GM13977 (cell line): ENCODE data around the gene TP53.

ENCODE experiments used
- DNase-seq: peaks from one replicate; pipeline ENCODE4 v3.0.0; 2012; ENCODE audit warnings: low spot score
- in situ Hi-C: fragments of 300-500 bp; cut with MboI; formaldehyde crosslinking; loops from one replicate; pipeline ENCODE4 v1.12.0; 2022; ENCODE audit warnings: low sequenced_read_pairs, low pct_unique_long_range_greater_than_20kb, mixed read lengths, inconsistent platforms; ENCODE audit not compliant: unreplicated experiment
- TF ChIP-seq, protein P1 (sequence below): IDR thresholded peaks from 2 replicates; pipeline ENCODE4 v1.5.1; 2012; ENCODE audit warnings: mild to moderate bottlenecking, control low read depth; ENCODE audit not compliant: insufficient read depth; ENCODE audit errors: extremely low read depth, missing control alignments

Gene TP53

DNA sequence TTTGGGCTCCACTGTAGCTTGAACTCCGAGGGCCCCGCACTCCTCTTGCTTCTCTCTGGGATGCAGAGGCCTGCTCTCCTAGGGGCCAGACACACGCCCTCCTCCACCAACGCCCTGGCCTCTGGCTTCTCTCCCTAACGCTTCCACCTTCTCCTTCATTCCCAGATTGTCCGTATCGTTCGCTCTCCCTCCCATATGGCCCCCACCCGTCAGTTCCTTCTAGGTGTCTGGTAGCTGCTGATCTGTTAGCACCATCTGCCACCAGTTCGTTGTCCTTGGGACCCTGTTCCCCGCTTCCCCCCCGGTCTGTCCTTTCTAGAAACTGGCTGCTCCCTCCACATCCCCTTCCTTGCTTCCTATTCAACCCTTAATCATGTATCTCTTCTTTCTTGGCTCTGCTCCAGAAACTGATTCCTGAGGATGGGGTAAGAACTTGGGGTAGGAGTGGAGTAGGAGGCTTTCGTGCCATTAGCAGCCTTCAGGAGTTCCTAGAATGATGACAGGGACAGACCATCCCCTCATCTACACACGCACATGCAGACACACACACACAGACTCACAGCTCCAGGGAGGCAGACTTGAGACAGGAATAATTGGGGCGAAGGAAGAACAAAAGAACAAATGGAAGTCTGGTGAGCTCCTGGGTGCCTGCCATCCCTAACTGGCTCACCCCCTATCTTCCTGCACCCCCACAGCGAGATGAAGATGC lies 32.3 kb downstream of the TP53 start:
- in situ Hi-C loops, result no loop called here
- no peak for DNase-seq
- TF ChIP-seq, protein P1, sequence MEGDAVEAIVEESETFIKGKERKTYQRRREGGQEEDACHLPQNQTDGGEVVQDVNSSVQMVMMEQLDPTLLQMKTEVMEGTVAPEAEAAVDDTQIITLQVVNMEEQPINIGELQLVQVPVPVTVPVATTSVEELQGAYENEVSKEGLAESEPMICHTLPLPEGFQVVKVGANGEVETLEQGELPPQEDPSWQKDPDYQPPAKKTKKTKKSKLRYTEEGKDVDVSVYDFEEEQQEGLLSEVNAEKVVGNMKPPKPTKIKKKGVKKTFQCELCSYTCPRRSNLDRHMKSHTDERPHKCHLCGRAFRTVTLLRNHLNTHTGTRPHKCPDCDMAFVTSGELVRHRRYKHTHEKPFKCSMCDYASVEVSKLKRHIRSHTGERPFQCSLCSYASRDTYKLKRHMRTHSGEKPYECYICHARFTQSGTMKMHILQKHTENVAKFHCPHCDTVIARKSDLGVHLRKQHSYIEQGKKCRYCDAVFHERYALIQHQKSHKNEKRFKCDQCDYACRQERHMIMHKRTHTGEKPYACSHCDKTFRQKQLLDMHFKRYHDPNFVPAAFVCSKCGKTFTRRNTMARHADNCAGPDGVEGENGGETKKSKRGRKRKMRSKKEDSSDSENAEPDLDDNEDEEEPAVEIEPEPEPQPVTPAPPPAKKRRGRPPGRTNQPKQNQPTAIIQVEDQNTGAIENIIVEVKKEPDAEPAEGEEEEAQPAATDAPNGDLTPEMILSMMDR, result no peak

DNA sequence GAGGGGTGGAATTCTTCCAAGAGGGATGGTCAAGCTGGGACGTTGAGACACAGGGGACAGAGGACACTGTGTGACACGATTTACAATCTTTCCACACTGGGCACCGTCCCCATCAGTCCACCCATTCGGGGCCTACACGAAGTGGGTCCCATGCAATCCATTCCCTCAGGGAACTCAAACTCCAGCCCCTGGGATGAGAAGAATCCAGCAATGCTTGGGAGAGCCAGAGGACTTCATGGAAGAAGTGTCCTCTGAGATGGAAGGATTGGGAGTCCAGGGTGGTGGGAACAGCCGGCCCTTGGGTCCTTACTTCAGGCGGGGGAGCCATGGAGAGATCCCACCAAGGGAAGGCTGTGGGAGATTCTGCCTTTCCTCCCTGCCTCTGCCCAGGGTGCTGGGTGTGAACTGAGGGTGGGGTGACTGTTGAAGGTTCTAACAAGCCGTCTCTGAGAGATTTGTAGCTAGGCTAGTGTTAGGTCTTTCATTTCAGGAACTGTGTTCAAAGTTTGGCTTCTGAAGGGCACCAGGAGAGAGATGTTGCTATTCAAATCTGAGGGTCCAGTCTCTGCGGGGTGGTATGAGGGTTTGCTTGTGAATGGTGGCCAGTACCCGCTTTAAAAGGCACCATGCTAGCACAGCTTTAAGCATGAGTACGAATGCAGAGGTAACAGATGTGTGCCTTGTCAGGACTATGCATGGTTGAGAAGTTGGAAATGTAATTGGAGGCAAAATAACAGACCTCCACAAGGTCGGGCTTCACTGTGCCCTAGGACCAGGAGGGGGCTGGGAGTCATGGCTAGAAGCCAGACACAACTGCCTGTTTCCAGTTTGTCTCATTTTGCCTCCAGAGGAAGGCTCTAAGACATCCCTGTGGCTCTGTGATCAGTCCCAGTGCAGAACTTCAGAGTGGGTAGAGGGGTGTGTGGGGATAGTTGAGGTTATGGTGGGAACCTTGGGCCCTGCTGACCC lies 34.6 kb downstream of the TP53 start:
- DNase-seq, result no peak
- in situ Hi-C loops, result no loop called here
- TF ChIP-seq, protein P1, result no peak

DNA sequence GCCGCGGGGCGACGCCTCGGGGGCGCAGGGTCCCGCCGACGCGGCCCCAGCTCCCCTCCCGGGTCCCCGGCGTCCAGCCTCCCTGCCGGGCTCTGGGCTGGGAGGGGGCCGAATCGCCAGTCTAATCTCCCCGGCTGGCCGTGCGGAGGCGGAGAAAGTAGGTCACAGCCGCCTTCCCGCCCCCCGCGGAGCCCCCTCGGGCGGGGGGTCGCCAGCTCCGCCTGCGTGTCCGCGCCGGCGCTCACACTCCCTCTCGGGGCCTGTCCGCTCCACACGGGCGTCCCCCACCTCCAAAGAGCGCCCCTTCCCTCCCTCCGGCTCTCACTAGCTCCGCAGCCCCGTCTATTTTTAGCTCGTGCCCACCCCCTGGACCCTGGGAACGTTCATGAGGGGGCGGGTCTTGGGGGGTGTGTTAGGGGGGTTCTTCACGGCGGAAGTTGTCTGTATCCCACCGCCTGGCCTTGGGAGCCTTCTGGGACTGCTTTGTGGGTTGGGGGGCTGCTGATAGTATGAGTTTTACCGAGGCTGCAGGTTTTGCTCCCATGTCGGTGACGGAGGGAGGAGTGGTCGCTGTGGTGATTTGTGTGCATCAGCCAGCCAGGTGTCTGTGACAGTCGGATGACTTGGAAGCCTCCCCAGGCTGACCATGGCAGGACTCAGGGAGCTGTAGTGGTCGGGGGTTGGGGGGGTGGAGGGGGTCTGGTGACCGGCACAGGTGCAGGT lies 35.5 kb downstream of the TP53 start:
- TF ChIP-seq, protein P1, result no peak
- DNase-seq, result no peak
- in situ Hi-C loops, result no loop called here

DNA sequence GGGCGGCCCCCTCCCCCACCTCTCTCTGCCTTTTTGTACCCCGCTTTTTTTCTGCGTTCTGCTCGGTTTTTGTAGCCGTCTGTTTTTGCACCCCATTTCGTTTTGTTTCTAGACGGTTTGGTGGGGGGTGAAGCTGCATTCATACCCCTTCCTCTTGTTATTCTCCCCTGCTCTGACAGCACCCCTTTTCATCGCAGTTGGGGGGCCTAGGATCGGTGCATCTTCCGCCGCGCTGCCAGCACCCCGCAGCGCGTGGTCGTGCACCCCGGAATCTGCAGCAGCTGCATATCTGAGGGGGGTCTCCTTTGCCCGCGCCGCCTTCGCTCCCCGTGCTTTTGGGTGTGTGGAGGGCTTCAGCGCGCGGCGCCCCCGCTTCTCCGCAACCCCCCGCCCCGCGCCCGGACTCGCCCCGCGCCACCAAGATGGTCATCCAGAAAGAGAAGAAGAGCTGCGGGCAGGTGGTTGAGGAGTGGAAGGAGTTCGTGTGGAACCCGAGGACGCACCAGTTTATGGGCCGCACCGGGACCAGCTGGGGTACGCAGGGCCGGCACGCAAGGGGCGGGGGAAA lies 36.1 kb downstream of the TP53 start:
- TF ChIP-seq, protein P1, result no peak
- in situ Hi-C loops, result no loop called here
- DNase-seq, result no peak

DNA sequence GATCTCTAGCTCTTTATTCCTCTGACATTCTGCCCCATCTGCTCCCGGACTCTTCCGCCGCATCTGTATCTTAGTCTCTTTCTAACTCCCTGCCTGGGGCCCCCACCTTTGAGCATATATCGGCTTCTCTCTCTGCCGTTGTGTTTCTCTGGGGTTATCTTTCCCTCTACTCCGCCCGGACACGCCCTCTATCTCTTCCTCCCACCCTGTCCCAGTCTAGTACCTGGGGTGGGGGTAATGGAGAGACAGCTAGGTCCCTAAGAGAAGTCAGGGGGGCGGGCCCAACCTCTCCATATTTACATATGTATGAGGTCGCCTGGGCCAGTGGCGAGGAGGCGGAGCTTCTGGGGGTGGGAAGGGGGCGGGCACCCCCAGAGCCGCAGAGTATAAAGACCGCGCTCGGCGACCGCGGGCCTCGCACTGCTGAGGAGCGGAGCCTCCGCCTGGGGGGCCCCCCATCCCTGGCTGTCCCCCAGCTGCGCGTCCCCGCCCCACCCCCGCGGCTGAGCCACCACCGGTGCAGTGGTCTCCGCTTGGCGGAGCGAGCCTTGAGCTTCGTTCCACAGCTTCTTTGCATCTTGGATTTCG lies 36.7 kb downstream of the TP53 start, which contains the start of gene ATP1B2:
TSS of gene ATP1B2 (plus strand) at position 418 of the 588 bp plus-strand sequence. CDS start 593 bp downstream, outside the sequence.
- in situ Hi-C loops, result no loop called here
- peak; percentile 89 for DNase-seq
- TF ChIP-seq, protein P1, result no peak
